Measurements from ENCODE around the gene FMN1. TPM values are rescaled to one million over a fixed set of nuclear protein-coding genes. Genes with fewer than 3 reads are reported as not detected.

Gene FMN1
- polyA plus RNA-seq, 1 donor from 2014 or later: 0.40 TPM

- no peak overlapping the region for H3K27ac ChIP-seq (ENCODE audit: low read length)
- H4K20me1 ChIP-seq (ENCODE audit: insufficient read depth): no peaks in the 10 kb centered on the region
- H3K9ac ChIP-seq (ENCODE audit: low read length): no peak overlapping the region
- no peak overlapping the region for H2AFZ ChIP-seq (ENCODE audit: low read depth, low read length)
- H3K9me2 ChIP-seq (ENCODE audit: insufficient read depth, low read length): no peaks in the 10 kb centered on the region
- no peak overlapping the region for H3K4me3 ChIP-seq (ENCODE audit: low read length)
- no peaks in the 10 kb centered on the region for H3K27me3 ChIP-seq (ENCODE audit: insufficient read depth, low read depth, low read length)
- H3K9me3 ChIP-seq (ENCODE audit: low read length): no peaks in the 10 kb centered on the region
- no peaks in the 10 kb centered on the region for H3K36me3 ChIP-seq (ENCODE audit: insufficient read depth, low read length)
- H3F3A ChIP-seq (ENCODE audit: insufficient read depth, low read length, poor library complexity, severe bottlenecking): no peaks in the 10 kb centered on the region
- no peaks in the 10 kb centered on the region for H3K79me2 ChIP-seq (replicated peaks; ENCODE audit: insufficient read depth, low read length)
- no peak overlapping the region for H3K4me2 ChIP-seq (ENCODE audit: low read length)
- no peak for TF ChIP-seq CTCF (IDR thresholded peaks at IDR 0.05; ENCODE audit: poor library complexity, severe bottlenecking)
- no peak for TF ChIP-seq POLR2AphosphoS5 (IDR thresholded peaks at IDR 0.05)
- TF ChIP-seq REST (IDR thresholded peaks at IDR 0.05; ENCODE audit: borderline replicate concordance): no peak
- no peak for TF ChIP-seq EP300 (conservative IDR thresholded peaks at IDR 0.05; ENCODE audit: poor library complexity, severe bottlenecking)
- no peak for TF ChIP-seq MXI1 (conservative IDR thresholded peaks at IDR 0.05; ENCODE audit: poor library complexity, severe bottlenecking)
- no peak for TF ChIP-seq TAF1 (IDR thresholded peaks at IDR 0.05; ENCODE audit: low read depth)
- TF ChIP-seq SMC3 (conservative IDR thresholded peaks at IDR 0.05; ENCODE audit: poor library complexity): no peak
- TF ChIP-seq EZH2 (IDR thresholded peaks at IDR 0.05; ENCODE audit: borderline replicate concordance, insufficient read depth, low read length, poor library complexity, severe bottlenecking): no peak
- no peak for TF ChIP-seq RAD21 (conservative IDR thresholded peaks at IDR 0.05)
Observed at GRCh38 chr15:33114374-33114717, 80.2 kb downstream of the FMN1 start.

GRCh38 chr15:33113666-33114373, 80.7 kb downstream of the FMN1 start:
- no peak overlapping the region for H3K4me2 ChIP-seq (ENCODE audit: low read length)
- H2AFZ ChIP-seq (ENCODE audit: low read depth, low read length): no peak overlapping the region
- H3K9ac ChIP-seq (ENCODE audit: low read length): no peak overlapping the region
- H3K79me2 ChIP-seq (replicated peaks; ENCODE audit: insufficient read depth, low read length): no peaks in the 10 kb centered on the region
- no peaks in the 10 kb centered on the region for H3K36me3 ChIP-seq (ENCODE audit: insufficient read depth, low read length)
- H3K27ac ChIP-seq (ENCODE audit: low read length): no peak overlapping the region
- H3K4me3 ChIP-seq (ENCODE audit: low read length): no peak overlapping the region
- no peaks in the 10 kb centered on the region for H4K20me1 ChIP-seq (ENCODE audit: insufficient read depth)
- H3F3A ChIP-seq (ENCODE audit: insufficient read depth, low read length, poor library complexity, severe bottlenecking): no peaks in the 10 kb centered on the region
- H3K27me3 ChIP-seq (ENCODE audit: insufficient read depth, low read depth, low read length): no peaks in the 10 kb centered on the region
- H3K9me2 ChIP-seq (ENCODE audit: insufficient read depth, low read length): no peaks in the 10 kb centered on the region
- H3K9me3 ChIP-seq (ENCODE audit: low read length): no peaks in the 10 kb centered on the region
- no peak for TF ChIP-seq RAD21 (conservative IDR thresholded peaks at IDR 0.05)
- TF ChIP-seq TAF1 (IDR thresholded peaks at IDR 0.05; ENCODE audit: low read depth): no peak
- TF ChIP-seq SMC3 (conservative IDR thresholded peaks at IDR 0.05; ENCODE audit: poor library complexity): no peak
- no peak for TF ChIP-seq MXI1 (conservative IDR thresholded peaks at IDR 0.05; ENCODE audit: poor library complexity, severe bottlenecking)
